ENCODE data around the gene CACNA2D2. TPM values are rescaled to one million over a fixed set of nuclear protein-coding genes. Genes with fewer than 3 reads are reported as not detected.
A peak's percentile ranks its signal among the peaks of the same experiment; 100 is the strongest.

The CACNA2D2 gene
- total and polyA plus RNA-seq, 2 of the 13 experiments (the other 11 are each of a cell fraction or from before 2014, with no cell fraction given), result not detected

GRCh38 chr3:50351323-50351697 lies 152.1 kb downstream of the CACNA2D2 start (continued):
- TF ChIP-seq TRIM24 (CRISPR knock-in tag; IDR thresholded peaks at IDR 0.05) (no peak), HES4 (CRISPR knock-in tag; IDR thresholded peaks at IDR 0.05; ENCODE audit: borderline replicate concordance) (no peak), MEIS1 (CRISPR knock-in tag; IDR thresholded peaks at IDR 0.05; ENCODE audit: borderline replicate concordance) (no peak), AKAP8 (CRISPR knock-in tag; IDR thresholded peaks at IDR 0.05) (0 out of 2 replicates have a peak, but pooled peaks have one; percentile 11), DNMT3B (CRISPR knock-in tag; conservative IDR thresholded peaks at IDR 0.05) (no peak), ZNF3 (CRISPR knock-in tag; IDR thresholded peaks at IDR 0.05) (no peak), SNAPC2 (CRISPR knock-in tag; IDR thresholded peaks at IDR 0.05) (no peak), ZNF460 (CRISPR knock-in tag; IDR thresholded peaks at IDR 0.05; ENCODE audit: borderline replicate concordance) (no peak), ZNF296 (CRISPR knock-in tag; conservative IDR thresholded peaks at IDR 0.05) (no peak), ZNF224 (CRISPR knock-in tag; IDR thresholded peaks at IDR 0.05) (no peak), ARNT2 (CRISPR knock-in tag; IDR thresholded peaks at IDR 0.05; ENCODE audit: low read depth) (no peak), REPIN1 (CRISPR knock-in tag; IDR thresholded peaks at IDR 0.05; ENCODE audit: borderline replicate concordance, low read depth) (no peak), ZNF614 (CRISPR knock-in tag; IDR thresholded peaks at IDR 0.05; ENCODE audit: borderline replicate concordance) (no peak), ZNF782 (CRISPR knock-in tag; IDR thresholded peaks at IDR 0.05; ENCODE audit: borderline replicate concordance) (no peak), HOXD1 (CRISPR knock-in tag; IDR thresholded peaks at IDR 0.05) (no peak), PITX1 (CRISPR knock-in tag; IDR thresholded peaks at IDR 0.05) (no peak), ZSCAN5A (CRISPR knock-in tag; IDR thresholded peaks at IDR 0.05; ENCODE audit: borderline replicate concordance) (no peak), NONO (IDR thresholded peaks at IDR 0.05) (no peak), NONO (CRISPR knock-in tag; conservative IDR thresholded peaks at IDR 0.05) (0 out of 2 replicates have a peak, but pooled peaks have one; percentile 48), CREM (IDR thresholded peaks at IDR 0.05) (peak; percentile 46; the same call in 1 of the 2 replicates), CREM (CRISPR knock-in tag; IDR thresholded peaks at IDR 0.05) (no peak), MLX (CRISPR knock-in tag; IDR thresholded peaks at IDR 0.05) (no peak), LCORL (IDR thresholded peaks at IDR 0.05) (no peak), LCORL (CRISPR knock-in tag; IDR thresholded peaks at IDR 0.05) (peak; percentile 0; the same call in 1 of the 2 replicates), BRCA1 (CRISPR knock-in tag; IDR thresholded peaks at IDR 0.05) (no peak), ZNF878 (CRISPR knock-in tag; IDR thresholded peaks at IDR 0.05) (no peak), FOXP4 (CRISPR knock-in tag; IDR thresholded peaks at IDR 0.05) (no peak)
- TF ChIP-seq, protein P1, sequence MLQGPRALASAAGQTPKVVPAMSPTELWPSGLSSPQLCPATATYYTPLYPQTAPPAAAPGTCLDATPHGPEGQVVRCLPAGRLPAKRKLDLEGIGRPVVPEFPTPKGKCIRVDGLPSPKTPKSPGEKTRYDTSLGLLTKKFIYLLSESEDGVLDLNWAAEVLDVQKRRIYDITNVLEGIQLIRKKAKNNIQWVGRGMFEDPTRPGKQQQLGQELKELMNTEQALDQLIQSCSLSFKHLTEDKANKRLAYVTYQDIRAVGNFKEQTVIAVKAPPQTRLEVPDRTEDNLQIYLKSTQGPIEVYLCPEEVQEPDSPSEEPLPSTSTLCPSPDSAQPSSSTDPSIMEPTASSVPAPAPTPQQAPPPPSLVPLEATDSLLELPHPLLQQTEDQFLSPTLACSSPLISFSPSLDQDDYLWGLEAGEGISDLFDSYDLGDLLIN (CRISPR knock-in tag; IDR thresholded peaks at IDR 0.05; ENCODE audit: borderline replicate concordance), result no peak

Measured in HepG2 (cell line).